ENCODE data around the gene USP28. TPM values are rescaled to one million over a fixed set of nuclear protein-coding genes. Genes with fewer than 3 reads are reported as not detected.
"Not testable (repeated sequence)": the region's sequence is repeated elsewhere in the genome, so short reads cannot be mapped to it uniquely, and the experiment has no call there.

The USP28 gene
- total RNA-seq, 8 experiments from 2014 or later: 10.4 to 41.6 (median 18.0) TPM

DNA sequence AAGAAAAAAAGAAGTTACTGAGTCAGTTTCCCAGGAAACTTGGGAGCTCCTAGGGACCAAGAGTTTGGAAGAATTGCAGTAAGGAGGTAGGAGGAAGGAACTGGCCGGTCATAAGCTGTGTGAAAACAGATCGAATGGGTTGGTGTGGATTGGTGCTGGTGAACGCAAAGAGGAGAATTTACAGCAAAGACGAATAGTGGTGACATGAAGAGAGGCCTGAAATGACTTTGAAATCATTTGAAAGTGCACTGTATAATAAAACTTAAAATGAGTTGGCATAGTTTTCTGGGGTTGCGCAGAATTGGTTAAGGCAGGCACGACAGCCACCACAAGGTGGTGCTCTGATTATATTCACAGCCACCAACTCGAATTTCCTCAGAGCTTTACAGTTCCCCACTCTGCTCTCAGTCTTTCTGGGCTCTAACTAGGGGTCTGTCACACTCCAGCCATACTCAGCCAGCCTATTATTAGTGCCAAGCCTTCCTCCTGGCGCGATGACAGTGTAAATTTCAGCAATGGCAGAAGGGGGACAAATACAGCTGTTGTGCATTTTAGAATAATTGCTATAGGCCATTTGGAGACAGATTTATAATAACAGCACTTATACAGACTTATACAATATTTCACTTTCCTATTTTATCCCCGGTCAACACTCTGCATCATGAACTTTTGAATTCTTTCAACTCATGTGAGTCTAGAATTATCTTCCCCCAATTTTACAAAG, 20.9 kb upstream of the USP28 start:
- Histone ChIP-seq H3K27ac (no peak overlapping the region), H3K4me1 (replicated peaks in 1 of 2) (no peaks in the 10 kb centered on the region), H3K4me3 (no peak overlapping the region)
- 8 to 60% (median 28%) methylated on average over 3 to 9 of the region's 10 CpGs for WGBS, 10 experiments
- in situ Hi-C loops (cut with MboI; ENCODE audit: low pct_unique_long_range_greater_than_20kb in 2 of 9, low sequenced_read_pairs in 9 of 9, unreplicated experiment in 9 of 9): loop anchor here in 7 of 9 experiments (10.0 to 25.0 kb wide), 2 partner anchors 366 to 368 kb away; no protein-coding TSS in a partner anchor
- ATAC-seq (replicated peaks in 6 of 8): peak; percentile 71 to 90 (median 78)

DNA sequence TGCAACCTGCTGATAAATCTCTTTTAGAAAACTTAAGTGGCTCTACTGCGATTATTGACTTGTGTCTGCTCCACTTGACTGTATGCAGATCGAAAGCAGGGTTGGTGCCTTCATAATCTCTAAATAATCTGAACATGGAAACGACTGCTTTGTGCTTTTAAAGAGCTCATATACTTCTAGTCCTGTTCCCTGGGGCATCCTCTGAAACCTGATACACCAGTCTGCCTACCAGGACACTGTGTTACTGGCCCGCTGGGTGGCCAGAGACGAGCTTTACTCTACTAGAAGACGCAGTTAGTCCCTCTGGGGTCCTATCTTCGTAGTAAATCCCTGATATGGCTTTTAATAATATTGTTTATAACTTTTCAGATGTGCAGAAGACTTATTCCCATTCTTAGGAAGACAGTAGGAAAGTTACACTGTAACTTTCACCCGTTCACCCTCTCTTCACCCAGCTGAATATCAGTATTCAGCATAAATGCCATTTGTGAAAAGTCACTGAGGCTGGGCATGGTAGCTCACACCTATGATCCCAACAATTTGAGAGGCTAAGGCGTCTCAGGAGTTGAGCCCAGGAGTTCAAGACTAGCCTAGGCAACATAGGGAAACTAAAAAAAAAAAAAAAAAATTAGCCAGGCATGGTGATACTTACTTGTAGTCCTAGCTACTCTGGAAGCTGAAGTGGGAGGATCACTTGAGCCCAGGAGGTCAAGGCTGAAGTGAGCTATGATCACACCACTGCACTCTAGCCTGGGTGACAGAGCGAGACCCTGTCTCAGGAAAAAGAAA, 20.2 kb upstream of the USP28 start:
- Histone ChIP-seq H3K27ac (no peak overlapping the region), H3K4me3 (no peak overlapping the region), H3K4me1 (replicated peaks in 1 of 2) (no peaks in the 10 kb centered on the region)
- in situ Hi-C loops (cut with MboI; ENCODE audit: low pct_unique_long_range_greater_than_20kb in 2 of 9, low sequenced_read_pairs in 9 of 9, unreplicated experiment in 9 of 9): loop anchor here in 7 of 9 experiments (10.0 to 25.0 kb wide), 2 partner anchors 367 to 369 kb away; no protein-coding TSS in a partner anchor
- ATAC-seq (replicated peaks in 6 of 8): peak in 2 of 8 experiments; percentile 44 to 66
- 10 to 88% (median 56%) methylated on average over 2 to 10 of the region's 10 CpGs for WGBS, 10 experiments

DNA sequence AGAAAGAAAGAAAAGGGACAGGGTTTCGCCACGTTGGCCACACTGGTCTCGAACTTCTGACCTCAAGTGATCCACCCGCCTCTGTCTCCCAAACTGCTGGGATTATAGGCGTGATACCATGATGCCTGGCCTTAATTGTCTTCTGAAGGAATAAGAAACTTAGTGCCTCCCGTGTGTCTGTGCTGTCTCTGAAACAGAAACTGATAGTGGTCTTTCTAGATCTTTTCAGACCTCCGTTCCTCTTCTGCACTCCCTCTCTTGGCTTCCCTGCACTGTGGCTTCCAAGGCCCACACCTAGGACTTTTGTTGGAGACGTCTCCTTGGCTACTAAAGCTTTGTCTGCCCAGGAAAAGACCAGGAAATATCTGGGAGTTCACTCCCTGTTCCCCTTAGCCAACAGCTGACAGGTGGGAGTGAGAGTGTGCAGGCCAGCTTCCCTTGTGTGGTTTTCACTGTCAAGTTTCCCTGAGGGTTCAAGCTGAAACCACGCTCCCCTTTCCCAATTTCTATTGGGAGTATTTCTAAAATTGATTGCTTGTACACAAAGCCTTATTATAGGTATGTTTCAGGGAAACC, 19.1 kb upstream of the USP28 start:
- no peak overlapping the region for H3K27ac ChIP-seq
- WGBS, 10 experiments: 37 to 84% (median 74%) methylated on average over 1 to 8 of the region's 9 CpGs; no CpG with 5 or more reads in 1 of the 10 experiments
- in situ Hi-C loops (cut with MboI; ENCODE audit: low pct_unique_long_range_greater_than_20kb in 2 of 9, low sequenced_read_pairs in 9 of 9, unreplicated experiment in 9 of 9): loop anchor here in 7 of 9 experiments (10.0 to 25.0 kb wide), 2 partner anchors 368 to 370 kb away; no protein-coding TSS in a partner anchor
- no peaks in the 10 kb centered on the region for H3K4me1 ChIP-seq (replicated peaks in 1 of 2)
- no peak for ATAC-seq (replicated peaks in 6 of 8)
- no peak overlapping the region for H3K4me3 ChIP-seq

DNA sequence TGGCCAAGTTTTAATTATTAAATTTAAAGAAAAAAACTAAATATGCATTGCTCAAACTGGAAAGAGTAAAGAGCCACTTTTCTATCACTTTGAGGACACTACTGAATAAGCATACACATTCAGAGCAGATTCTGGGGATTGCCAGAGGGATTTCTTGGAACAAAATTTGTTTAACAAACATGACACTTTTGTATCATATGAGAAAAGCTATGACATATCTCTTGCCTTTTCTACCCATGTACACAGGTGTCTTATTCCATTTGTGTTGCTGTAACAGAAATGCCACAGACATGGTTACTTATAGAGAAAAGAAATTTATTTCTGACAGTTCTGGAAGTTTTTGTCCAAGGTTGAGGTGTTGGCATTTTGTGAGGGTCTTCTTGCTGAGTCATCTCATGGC, 13.5 kb upstream of the USP28 start:
- in situ Hi-C loops (cut with MboI; ENCODE audit: low pct_unique_long_range_greater_than_20kb in 2 of 9, low sequenced_read_pairs in 9 of 9, unreplicated experiment in 9 of 9): loop anchor here in 3 of 9 experiments (25.0 kb wide), 1 partner anchor 373 kb away; no protein-coding TSS in a partner anchor
- Histone ChIP-seq H3K27ac (no peak overlapping the region), H3K4me1 (replicated peaks in 1 of 2) (no peaks in the 10 kb centered on the region), H3K4me3 (no peak overlapping the region)
- ATAC-seq (replicated peaks in 6 of 8): no peak

DNA sequence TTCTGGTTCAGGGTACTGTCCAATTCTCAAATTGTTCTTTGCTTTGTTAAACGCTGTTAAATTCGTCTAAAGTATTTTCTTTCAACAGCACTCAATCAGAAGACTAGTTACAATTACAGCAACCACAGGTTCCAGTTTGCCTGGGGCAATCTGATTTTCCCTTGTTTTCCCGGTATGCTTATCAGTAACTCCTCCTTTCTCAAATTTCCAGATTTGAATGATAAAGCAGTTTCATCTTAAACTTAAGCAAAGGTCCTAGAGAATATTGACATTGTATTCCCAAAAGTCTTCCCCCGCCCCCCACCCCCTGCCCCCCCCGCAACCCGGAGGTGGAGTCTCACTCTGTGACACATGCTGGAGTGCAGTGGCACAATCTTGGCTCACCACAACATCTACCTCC, 10.5 kb upstream of the USP28 start:
- in situ Hi-C loops (cut with MboI; ENCODE audit: low pct_unique_long_range_greater_than_20kb in 2 of 9, low sequenced_read_pairs in 9 of 9, unreplicated experiment in 9 of 9): loop anchor here in 3 of 9 experiments (25.0 kb wide), 1 partner anchor 376 kb away; no protein-coding TSS in a partner anchor
- no peak overlapping the region for H3K27ac ChIP-seq
- no peak for ATAC-seq (replicated peaks in 6 of 8)
- H3K4me3 ChIP-seq: no peak overlapping the region
- H3K4me1 ChIP-seq (replicated peaks in 1 of 2): no peaks in the 10 kb centered on the region
- 33 to 100% (median 61%) methylated on average over 1 to 3 of the region's 6 CpGs; no CpG with 5 or more reads in 1 of the 10 experiments for WGBS, 10 experiments

DNA sequence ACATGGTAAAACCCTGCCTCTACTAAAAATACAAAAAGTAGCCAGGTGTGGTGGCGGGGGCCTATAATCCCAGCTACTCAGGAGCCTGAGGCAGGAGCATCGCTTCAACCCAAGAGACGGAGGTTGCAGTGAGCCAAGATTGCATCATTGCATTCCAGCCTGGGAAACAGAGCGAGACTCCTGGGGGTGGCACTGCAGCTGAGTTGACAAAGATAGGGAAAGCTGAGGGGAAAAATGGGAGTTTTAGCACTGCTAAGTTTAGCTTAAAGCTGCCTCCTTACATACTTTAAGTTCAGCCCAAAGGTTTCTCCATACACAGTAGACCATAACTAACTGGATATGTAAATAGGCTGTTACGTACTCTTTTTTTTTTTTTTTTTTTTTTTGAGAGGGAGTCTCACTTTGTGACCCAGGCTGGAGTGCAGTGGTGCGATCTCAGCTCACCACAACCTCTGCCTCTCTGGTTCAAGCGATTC, 9.0 kb upstream of the USP28 start:
- peak in 7 of 8 experiments; percentile 18 to 64 (median 45) for ATAC-seq (replicated peaks in 6 of 8)
- Histone ChIP-seq H3K4me1 (replicated peaks in 1 of 2) (no peaks in the 10 kb centered on the region), H3K4me3 (no peak overlapping the region), H3K27ac (no peak overlapping the region)
- in situ Hi-C loops (cut with MboI; ENCODE audit: low pct_unique_long_range_greater_than_20kb in 2 of 9, low sequenced_read_pairs in 9 of 9, unreplicated experiment in 9 of 9): loop anchor here in 3 of 9 experiments (25.0 kb wide), 1 partner anchor 378 kb away; no protein-coding TSS in a partner anchor
- WGBS, 10 experiments: 33 to 100% (median 90%) methylated on average over 1 to 4 of the region's 7 CpGs; no CpG with 5 or more reads in 2 of the 10 experiments

DNA sequence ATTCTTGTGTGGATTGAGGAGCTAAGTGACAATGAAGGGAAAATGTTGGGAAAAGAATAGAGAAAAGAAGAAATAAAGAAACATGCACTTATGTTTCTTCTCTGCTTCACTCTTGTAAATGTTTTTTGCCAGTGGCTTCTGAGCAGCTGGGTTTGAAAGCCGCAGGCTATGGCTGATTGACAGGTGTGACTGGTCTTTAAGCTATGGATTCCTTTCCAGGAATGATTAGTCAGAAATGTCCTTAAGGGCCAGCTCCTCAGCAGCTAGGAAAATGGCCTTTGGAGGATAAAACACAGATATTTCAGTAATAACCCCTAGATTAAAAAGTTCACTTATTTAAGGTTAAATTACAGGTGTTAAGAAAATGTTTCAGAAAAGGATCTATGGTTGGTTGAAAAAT, 6.5 kb upstream of the USP28 start:
- H3K4me3 ChIP-seq: no peak overlapping the region
- 14 to 100% (median 67%) methylated on average over 1 of the region's 1 CpG; no CpG with 5 or more reads in 1 of the 10 experiments for WGBS, 10 experiments
- H3K4me1 ChIP-seq (replicated peaks in 1 of 2): peaks cover 2 to 7% of the 10 kb centered on the region in 2 donors
- ATAC-seq (replicated peaks in 6 of 8): peak in 1 of 8 experiments; percentile 23
- in situ Hi-C loops (cut with MboI; ENCODE audit: low pct_unique_long_range_greater_than_20kb in 2 of 9, low sequenced_read_pairs in 9 of 9, unreplicated experiment in 9 of 9): loop anchor here in 3 of 9 experiments (25.0 kb wide), 1 partner anchor 380 kb away; no protein-coding TSS in a partner anchor
- no peak overlapping the region for H3K27ac ChIP-seq

DNA sequence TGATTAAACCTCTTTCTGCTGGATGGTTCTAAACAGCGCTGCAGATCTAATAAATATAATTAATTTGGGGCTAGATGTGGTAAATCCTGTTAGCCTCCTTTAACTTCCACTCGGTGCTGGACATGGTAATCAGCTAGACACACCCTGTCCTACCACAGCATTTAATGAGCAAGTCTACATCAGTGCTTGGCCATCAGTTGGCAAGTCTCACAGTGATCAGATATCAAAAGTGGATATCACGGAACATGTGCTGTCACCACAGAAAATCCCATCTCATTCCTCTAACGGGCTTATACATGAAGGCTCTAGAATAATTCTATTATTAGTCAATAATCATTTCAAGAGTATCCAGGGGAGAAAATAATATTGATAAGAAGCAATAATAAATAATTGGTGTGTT, 5.6 kb upstream of the USP28 start:
- Histone ChIP-seq H3K27ac (no peak overlapping the region), H3K4me1 (replicated peaks in 1 of 2) (peaks cover 9 to 14% of the 10 kb centered on the region in 2 donors), H3K4me3 (no peak overlapping the region)
- WGBS, 10 experiments: 40 to 100% (median 91%) methylated on average over 1 to 4 of the region's 4 CpGs
- in situ Hi-C loops (cut with MboI; ENCODE audit: low pct_unique_long_range_greater_than_20kb in 2 of 9, low sequenced_read_pairs in 9 of 9, unreplicated experiment in 9 of 9): loop anchor here in 3 of 9 experiments (25.0 kb wide), 1 partner anchor 381 kb away; no protein-coding TSS in a partner anchor
- ATAC-seq (replicated peaks in 6 of 8): no peak

DNA sequence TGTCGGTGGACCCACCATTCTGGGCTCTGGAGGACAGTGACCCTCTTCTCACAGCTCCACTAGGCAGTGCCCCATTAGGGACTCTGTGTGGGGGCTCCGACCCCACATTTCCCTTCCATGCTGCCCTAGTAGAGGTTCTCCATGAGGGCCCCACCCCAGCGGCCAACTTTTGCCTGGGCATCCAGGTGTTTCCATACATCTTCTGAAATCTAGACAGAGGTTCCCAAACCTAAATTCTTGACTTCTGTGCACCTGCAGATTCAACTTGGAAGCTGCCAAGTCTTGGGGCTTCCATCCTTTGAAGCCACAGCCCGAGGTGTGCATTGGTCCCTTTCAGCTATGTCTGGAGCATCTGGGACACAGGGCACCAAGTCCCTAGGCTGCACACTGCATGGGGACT, 4.1 kb upstream of the USP28 start:
- in situ Hi-C loops (cut with MboI; ENCODE audit: low pct_unique_long_range_greater_than_20kb in 2 of 9, low sequenced_read_pairs in 9 of 9, unreplicated experiment in 9 of 9): loop anchor here in 3 of 9 experiments (25.0 kb wide), 1 partner anchor 383 kb away; no protein-coding TSS in a partner anchor
- not testable (repeated sequence) for H3K4me3 ChIP-seq; ATAC-seq (replicated peaks in 6 of 8); H3K27ac ChIP-seq
- 40 to 93% (median 78%) methylated on average over 1 to 3 of the region's 4 CpGs; no CpG with 5 or more reads in 6 of the 10 experiments for WGBS, 10 experiments
- peaks cover 9 to 14% of the 10 kb centered on the region in 2 donors for H3K4me1 ChIP-seq (replicated peaks in 1 of 2)

DNA sequence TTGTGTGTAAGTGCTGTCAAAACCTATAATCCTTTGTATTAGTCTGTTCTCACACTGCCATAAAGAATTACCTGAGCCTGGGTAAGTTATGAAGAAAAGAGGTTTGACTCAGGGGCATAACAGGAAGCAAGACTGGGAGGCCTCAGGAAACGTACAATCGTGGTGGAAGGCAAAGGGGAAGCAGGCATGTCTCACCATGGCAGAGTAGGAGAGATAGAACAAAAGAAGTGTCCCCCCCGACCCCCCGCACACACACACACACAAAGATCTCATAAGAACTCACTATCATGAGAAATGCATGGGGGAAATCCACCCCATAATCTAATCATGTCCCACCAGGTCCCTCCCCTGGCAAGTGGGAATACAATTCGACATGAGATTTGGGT, 2.3 kb upstream of the USP28 start:
- Histone ChIP-seq H3K4me3 (no peak overlapping the region), H3K27ac (no peak overlapping the region), H3K4me1 (replicated peaks in 1 of 2) (peaks cover 24% of the 10 kb centered on the region in 2 donors)
- 20 to 100% (median 80%) methylated on average over 1 to 3 of the region's 5 CpGs; no CpG with 5 or more reads in 5 of the 10 experiments for WGBS, 10 experiments
- ATAC-seq (replicated peaks in 6 of 8): no peak
- in situ Hi-C loops (cut with MboI; ENCODE audit: low pct_unique_long_range_greater_than_20kb in 2 of 9, low sequenced_read_pairs in 9 of 9, unreplicated experiment in 9 of 9): loop anchor here in 3 of 9 experiments (25.0 kb wide), 1 partner anchor 385 kb away; no protein-coding TSS in a partner anchor

DNA sequence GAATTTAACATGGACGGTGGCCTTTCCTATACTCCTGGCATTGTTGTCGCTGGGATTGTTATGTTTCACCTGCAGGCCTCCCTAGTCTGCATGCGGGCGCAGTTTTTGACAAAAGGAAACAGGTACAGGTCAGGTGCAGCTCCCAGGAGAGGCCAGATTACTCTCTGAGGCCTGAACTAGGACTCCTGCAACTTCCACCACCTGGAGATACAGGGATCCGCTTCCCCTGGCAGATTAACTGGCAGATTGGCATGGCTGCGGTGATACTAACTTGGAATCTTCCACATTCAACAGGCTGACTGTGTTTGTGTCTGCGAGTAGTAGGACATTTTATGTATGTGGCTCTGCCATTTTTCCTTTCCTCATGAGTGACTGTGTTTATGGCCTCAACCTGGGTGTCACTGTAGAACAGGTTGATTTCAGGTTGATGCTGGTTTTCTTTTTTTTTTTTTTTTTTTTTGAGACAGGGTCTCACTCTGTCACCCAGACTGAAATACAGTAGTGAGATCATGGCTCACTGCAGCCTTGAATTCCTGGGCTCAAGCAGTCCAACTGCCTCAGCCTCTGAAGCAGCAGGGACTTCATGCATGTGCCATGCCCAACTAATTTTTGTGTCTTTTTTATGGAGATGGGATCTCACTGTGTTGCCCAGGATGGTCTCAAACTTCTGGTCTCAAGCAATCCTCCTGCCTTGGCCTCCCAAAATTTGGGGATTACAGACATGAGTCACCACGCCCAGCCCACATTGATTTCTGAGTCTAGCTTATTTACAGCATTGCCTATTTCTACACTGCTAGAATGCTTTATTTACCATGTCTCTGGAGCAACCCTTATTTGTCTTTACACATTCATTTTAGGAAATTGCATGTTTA, 1.7 kb upstream of the USP28 start:
- Histone ChIP-seq H3K4me1 (replicated peaks in 1 of 2) (peaks cover 24 to 28% of the 10 kb centered on the region in 2 donors), H3K27ac (no peak overlapping the region), H3K4me3 (peak overlapping the region in 2 of 5 donors; percentile 84 to 87)
- WGBS, 10 experiments: 89 to 100% (median 100%) methylated on average over 1 to 6 of the region's 8 CpGs
- ATAC-seq (replicated peaks in 6 of 8): no peak
- in situ Hi-C loops (cut with MboI; ENCODE audit: low pct_unique_long_range_greater_than_20kb in 2 of 9, low sequenced_read_pairs in 9 of 9, unreplicated experiment in 9 of 9): loop anchor here in 3 of 9 experiments (25.0 kb wide), 1 partner anchor 385 kb away; no protein-coding TSS in a partner anchor

Data from motor neuron (in vitro differentiated cells).